ENCODE data around the gene TRIM33. TPM values are rescaled to one million over a fixed set of nuclear protein-coding genes. Genes with fewer than 3 reads are reported as not detected.

The TRIM33 gene
- total RNA-seq, 4 donors from 2014 or later: 35.0 to 100 (median 47.7) TPM

DNA sequence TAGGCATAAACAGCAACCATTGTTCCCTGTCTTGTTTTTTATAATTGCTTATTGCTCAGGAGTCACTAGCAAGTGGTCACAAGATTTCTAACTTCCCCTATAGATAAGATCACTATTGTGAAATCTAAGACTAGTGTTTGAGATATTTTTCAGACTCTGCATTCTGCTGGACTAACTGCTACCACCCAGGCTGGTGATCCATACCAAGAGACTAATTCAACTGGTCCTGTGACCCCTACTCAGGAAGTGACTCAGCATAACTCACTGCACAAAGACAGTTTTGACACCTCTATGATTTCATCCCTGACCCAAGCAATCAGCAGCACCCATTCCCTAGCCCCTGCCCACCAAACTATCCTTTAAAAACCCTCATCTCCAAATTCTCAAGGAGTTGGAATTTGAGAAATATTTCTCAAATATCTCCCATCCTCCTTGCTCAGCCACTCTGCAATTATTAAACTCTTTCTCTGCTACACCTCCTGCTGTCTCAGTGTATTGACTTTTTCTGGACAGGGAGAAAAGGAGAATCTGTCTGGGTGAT is 52.7 kb downstream of the TRIM33 start:
- Histone ChIP-seq H3K4me3 (no peak overlapping the region), H3K27ac (no peak overlapping the region), H3K9me3 (no peaks in the 10 kb centered on the region), H3K4me1 (peaks cover 4% of the 10 kb centered on the region), H3K36me3 (peaks cover 20% of the 10 kb centered on the region), H3K27me3 (no peaks in the 10 kb centered on the region)
- no peak for TF ChIP-seq POLR2AphosphoS5 (IDR thresholded peaks at IDR 0.05)
- TF ChIP-seq, protein P1, sequence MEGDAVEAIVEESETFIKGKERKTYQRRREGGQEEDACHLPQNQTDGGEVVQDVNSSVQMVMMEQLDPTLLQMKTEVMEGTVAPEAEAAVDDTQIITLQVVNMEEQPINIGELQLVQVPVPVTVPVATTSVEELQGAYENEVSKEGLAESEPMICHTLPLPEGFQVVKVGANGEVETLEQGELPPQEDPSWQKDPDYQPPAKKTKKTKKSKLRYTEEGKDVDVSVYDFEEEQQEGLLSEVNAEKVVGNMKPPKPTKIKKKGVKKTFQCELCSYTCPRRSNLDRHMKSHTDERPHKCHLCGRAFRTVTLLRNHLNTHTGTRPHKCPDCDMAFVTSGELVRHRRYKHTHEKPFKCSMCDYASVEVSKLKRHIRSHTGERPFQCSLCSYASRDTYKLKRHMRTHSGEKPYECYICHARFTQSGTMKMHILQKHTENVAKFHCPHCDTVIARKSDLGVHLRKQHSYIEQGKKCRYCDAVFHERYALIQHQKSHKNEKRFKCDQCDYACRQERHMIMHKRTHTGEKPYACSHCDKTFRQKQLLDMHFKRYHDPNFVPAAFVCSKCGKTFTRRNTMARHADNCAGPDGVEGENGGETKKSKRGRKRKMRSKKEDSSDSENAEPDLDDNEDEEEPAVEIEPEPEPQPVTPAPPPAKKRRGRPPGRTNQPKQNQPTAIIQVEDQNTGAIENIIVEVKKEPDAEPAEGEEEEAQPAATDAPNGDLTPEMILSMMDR (IDR thresholded peaks at IDR 0.05): no peak
- TF ChIP-seq EP300 (IDR thresholded peaks at IDR 0.05): no peak
- no peak for TF ChIP-seq POLR2A (IDR thresholded peaks at IDR 0.05)
- no peak for DNase-seq (ENCODE audit: low spot score in 2 of 2)

DNA sequence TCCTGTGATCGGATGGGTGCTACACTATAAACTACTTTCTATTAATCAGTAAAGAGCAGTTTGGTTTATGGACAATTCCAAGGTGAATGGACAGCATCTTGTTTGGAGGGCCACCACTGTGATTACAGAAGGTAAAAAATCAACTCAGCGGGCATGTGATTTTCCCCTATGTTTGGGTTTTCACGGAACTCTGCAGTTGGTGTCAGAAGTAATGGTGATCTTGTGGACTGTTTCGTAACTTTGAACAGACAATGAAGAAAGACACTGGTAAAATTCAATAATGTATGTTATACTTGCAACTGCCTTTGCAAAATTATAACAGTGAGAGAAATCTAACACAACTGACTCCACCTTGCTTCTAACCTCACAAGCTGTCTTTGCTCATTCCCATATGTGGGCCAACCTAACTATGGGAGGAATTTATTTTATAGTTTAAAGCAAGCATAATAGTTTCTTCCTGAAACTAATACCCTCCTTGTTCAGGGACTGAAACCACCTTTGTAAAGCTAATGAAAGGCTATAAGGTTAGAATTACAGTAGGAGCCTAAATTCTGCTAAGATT is 53.2 kb downstream of the TRIM33 start:
- H3K4me3 ChIP-seq: no peak overlapping the region
- TF ChIP-seq, protein P1 (IDR thresholded peaks at IDR 0.05): no peak
- TF ChIP-seq POLR2A (IDR thresholded peaks at IDR 0.05) (no peak), EP300 (IDR thresholded peaks at IDR 0.05) (no peak), POLR2AphosphoS5 (IDR thresholded peaks at IDR 0.05) (no peak)
- WGBS: 97% methylated on average over 4 of the region's 4 CpGs

DNA sequence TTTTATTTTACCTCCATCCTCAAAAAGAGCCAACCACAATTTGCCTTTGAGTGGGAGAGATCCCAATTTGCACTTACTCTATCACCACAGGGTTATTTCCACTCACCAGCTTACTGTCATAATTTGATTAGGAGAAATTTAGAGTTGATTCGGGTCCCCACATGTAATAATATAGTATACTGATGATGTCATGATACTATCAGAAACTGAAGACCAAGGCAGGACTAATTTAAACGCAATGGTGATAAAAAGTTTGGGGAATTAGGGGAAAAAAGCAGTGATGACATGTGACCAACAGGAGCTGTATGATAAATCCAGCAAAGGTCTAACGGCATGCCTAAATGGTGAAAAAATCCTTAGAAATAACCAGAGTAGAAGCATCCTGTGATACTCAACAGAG is 54.4 kb downstream of the TRIM33 start:
- H3K27me3 ChIP-seq: no peaks in the 10 kb centered on the region
- H3K4me3 ChIP-seq: no peak overlapping the region
- no peaks in the 10 kb centered on the region for H3K9me3 ChIP-seq
- TF ChIP-seq, protein P1 (IDR thresholded peaks at IDR 0.05): no peak
- TF ChIP-seq POLR2A (IDR thresholded peaks at IDR 0.05) (no peak), POLR2AphosphoS5 (IDR thresholded peaks at IDR 0.05) (no peak), EP300 (IDR thresholded peaks at IDR 0.05) (no peak)
- 97% methylated on average over 3 of the region's 3 CpGs for WGBS
- no peak for DNase-seq (ENCODE audit: low spot score in 2 of 2)
- H3K4me1 ChIP-seq: no peaks in the 10 kb centered on the region
- H3K36me3 ChIP-seq: peaks cover 24% of the 10 kb centered on the region
- no peak overlapping the region for H3K27ac ChIP-seq

More for the DNA sequence above, 53.2 kb downstream of the TRIM33 start:
- no peak for DNase-seq (ENCODE audit: low spot score in 2 of 2)
- H3K27ac ChIP-seq: no peak overlapping the region
- no peaks in the 10 kb centered on the region for H3K4me1 ChIP-seq
- no peaks in the 10 kb centered on the region for H3K9me3 ChIP-seq
- peaks cover 21% of the 10 kb centered on the region for H3K36me3 ChIP-seq
- no peaks in the 10 kb centered on the region for H3K27me3 ChIP-seq

DNA sequence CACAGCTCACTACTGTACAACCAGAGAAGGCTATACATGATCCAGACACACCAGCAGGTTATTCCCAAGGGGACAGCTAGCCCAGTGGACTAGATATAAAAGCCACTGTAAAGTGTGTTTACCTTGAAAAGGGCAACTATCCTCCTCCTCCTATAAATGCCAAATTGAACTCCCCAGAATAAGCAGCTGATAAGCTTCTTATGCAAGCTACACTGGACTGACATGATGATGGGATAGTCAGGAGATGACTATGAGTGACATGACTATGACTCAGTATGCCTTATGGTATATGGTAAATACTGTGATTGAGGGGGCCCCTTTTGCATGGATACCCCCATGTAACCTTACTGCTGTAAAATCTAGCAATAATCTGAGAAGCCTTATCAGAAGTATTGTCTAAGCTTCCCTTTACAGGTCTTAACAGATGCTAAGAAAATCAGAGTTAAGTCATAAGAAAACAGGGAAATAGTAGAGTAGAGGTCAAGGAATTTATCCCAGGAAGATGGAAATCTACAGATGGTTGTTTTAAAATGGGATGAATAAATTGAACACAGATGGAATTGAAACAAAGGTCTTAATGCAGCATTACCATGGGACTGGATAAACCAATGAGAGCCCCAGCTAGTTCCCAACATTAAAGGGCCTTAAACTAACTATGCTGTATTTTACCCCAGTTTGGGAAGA is 55.8 kb downstream of the TRIM33 start:
- H3K27ac ChIP-seq: no peak overlapping the region
- TF ChIP-seq POLR2AphosphoS5 (IDR thresholded peaks at IDR 0.05): no peak
- no peak for TF ChIP-seq POLR2A (IDR thresholded peaks at IDR 0.05)
- TF ChIP-seq EP300 (IDR thresholded peaks at IDR 0.05): no peak
- TF ChIP-seq, protein P1 (IDR thresholded peaks at IDR 0.05): no peak
- no peaks in the 10 kb centered on the region for H3K4me1 ChIP-seq
- peaks cover 26% of the 10 kb centered on the region for H3K36me3 ChIP-seq
- no peak for DNase-seq (ENCODE audit: low spot score in 2 of 2)
- H3K27me3 ChIP-seq: no peaks in the 10 kb centered on the region
- no peak overlapping the region for H3K4me3 ChIP-seq
- no peaks in the 10 kb centered on the region for H3K9me3 ChIP-seq

DNA sequence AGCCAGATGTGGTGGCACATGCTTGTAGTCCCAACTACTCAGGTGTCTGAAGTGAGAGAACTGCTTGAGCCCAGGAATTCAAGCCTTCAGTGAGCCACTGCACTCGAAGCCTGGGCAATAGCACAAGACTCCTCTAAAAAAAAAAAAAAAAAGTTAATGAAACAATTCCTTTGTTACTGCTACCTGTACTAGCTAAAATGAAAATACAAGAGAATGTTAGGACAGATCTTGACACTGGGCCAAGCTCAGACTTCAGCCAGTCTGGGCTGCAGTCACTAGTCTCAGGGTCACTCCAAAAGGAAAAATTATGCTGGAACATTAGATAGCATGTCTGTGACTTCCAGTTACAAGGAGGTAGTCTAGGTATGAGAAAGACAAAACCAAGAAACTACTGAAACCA is 56.5 kb downstream of the TRIM33 start:
- H3K4me1 ChIP-seq: no peaks in the 10 kb centered on the region
- no peak for DNase-seq (ENCODE audit: low spot score in 2 of 2)
- H3K27me3 ChIP-seq: no peaks in the 10 kb centered on the region
- no peak overlapping the region for H3K4me3 ChIP-seq
- TF ChIP-seq, protein P1 (IDR thresholded peaks at IDR 0.05): no peak
- TF ChIP-seq EP300 (IDR thresholded peaks at IDR 0.05) (no peak), POLR2A (IDR thresholded peaks at IDR 0.05) (no peak), POLR2AphosphoS5 (IDR thresholded peaks at IDR 0.05) (no peak)
- H3K9me3 ChIP-seq: no peaks in the 10 kb centered on the region
- WGBS: 82% methylated on average over 1 of the region's 1 CpG
- no peak overlapping the region for H3K27ac ChIP-seq
- H3K36me3 ChIP-seq: peaks cover 30% of the 10 kb centered on the region

All from suprapubic skin (tissue), 4 donors.